Measurements from ENCODE around the gene SETSIP. TPM values are rescaled to one million over a fixed set of nuclear protein-coding genes. Genes with fewer than 3 reads are reported as not detected.
"Not testable (repeated sequence)": the region's sequence is repeated elsewhere in the genome, so short reads cannot be mapped to it uniquely, and the experiment has no call there.

The SETSIP gene
- total RNA-seq, 1 donor from 2014 or later = not detected

GRCh38 chr1:92066321-92066720 lies 8.9 kb downstream of the SETSIP start:
- intact Hi-C loops (cut with DNase I) = no loop called here
- DNase-seq (ENCODE audit: low spot score) = no peak

GRCh38 chr1:92065042-92065441 lies 10.2 kb downstream of the SETSIP start:
- no peak for DNase-seq (ENCODE audit: low spot score)
- intact Hi-C loops (cut with DNase I) = no loop called here

DNA sequence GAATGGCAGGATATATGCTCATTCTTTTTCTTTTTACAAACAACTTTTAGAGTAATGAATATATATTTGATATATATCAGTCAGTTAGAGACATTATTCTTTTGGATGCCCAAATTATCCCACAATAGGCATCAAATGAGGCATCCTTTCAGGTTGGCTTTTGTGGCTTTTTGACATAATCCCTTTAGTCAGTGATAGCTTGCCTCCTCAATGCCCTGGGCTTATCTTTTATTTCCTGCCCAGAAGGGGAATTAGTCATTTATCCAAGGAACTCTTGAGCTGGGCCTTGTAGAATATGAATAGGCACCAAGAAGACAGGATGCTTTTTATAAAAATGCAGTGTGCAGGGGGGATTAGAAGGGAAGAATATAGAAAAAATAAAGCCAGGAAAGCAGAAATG lies 23.3 kb downstream of the SETSIP start:
- intact Hi-C loops (cut with DNase I) = no loop called here
- DNase-seq (ENCODE audit: low spot score) = no peak

DNA sequence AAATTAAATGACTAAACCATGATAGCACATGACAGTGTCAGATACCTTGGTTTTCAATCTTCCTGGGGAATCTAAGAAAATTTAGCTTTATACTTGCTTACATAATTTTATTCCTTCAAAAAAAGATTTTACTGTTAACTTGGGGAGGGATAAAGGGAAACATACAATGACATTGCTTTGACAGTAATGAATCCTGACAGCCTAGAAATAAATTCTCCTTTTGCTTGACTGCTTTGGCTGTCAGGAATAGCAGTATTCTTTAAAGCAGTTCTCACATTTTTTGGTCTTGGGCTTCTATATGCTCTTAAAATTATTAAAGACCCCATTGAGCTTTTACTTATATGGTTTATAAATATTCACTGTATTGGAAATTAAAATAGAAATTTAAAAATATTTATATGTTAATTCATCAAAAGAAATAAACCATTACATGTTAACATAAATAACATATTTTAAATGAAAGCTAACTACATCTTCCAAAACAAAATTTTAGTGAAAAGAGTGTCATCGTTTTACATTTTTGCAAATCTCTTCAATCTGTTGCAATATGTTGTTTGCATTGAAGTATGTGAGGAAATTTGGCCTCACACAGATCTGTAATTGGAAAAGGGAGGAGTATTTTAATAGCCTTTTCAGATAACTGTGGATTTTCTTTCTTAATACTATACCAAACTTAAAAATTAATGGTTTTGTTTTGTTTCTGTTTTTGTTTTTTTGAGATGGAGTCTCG lies 29.3 kb downstream of the SETSIP start:
- DNase-seq (ENCODE audit: low spot score) = no peak
- intact Hi-C loops (cut with DNase I) = no loop called here

GRCh38 chr1:92043621-92044020 lies 31.6 kb downstream of the SETSIP start:
- intact Hi-C loops (cut with DNase I) = no loop called here

DNA sequence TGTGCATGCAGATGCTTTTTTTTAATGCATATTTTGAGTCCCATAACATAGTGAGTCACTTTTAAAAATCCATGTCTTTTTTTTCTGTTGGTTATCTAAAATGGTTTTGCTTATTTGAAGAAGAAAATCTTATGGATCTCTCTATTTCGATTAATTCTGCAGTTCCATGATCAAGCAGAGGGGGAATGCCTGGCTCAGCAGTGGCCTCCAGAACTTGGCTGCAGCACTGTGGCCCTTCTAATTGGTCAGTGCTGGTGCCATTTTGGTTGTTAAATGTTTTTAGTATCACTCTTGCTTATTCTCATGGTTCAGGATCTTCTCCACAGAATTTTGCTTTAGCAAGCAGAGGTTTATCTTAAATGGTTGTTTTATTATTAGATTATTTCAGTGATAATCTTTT lies 34.2 kb downstream of the SETSIP start:
- intact Hi-C loops (cut with DNase I) = no loop called here

More at GRCh38 chr1:92043621-92044020, 31.6 kb downstream of the SETSIP start:
- DNase-seq (ENCODE audit: low spot score) = no peak

GRCh38 chr1:92038695-92039346 lies 36.4 kb downstream of the SETSIP start:
- intact Hi-C loops (cut with DNase I) = no loop called here
- no peak for DNase-seq (ENCODE audit: low spot score)

More for the DNA sequence above, 34.2 kb downstream of the SETSIP start:
- no peak for DNase-seq (ENCODE audit: low spot score)

- intact Hi-C loops (cut with DNase I) = no loop called here
- DNase-seq (ENCODE audit: low spot score) = no peak
Measured at GRCh38 chr1:92037400-92037799, 37.8 kb downstream of the SETSIP start.

DNA sequence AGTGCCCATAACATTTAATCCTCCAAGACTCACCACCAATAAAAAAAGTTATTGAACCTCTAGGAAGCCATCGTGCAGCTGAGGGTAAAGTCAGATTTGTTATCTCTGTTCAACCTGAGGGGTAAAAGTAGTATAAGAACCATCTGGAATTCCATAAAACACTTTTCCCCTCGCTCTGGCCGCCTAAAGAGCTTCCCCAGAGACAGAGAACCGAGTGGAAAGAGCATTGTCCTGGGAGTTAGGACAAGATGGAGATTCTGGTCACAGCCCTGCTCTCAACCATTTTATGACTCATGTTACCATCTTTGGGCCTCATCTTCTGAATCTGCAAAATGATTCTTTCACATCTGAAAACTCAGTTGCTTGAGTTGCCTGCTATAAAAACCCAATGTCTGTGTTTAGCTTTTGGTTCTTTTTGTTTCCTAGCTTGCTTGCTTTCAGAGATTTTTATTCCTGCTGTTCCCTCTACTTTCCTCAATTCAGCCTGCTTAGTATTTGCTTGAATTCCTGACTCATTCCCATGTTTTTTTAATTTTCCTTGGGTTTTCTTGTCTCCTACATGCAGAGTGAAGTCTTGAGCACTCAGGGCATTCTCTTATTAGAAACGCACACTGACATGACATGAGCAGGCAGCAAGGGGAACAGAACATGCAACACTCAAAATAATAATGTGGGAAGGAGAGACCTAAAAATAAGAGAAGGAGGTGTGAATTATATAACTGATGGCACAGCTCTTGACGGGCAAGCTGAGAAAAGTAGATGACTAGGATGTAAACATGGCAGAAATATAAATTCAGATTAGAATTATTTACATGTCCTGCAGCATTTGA lies 43.7 kb downstream of the SETSIP start:
- intact Hi-C loops (cut with DNase I) = no loop called here
- DNase-seq (ENCODE audit: low spot score) = no peak

DNA sequence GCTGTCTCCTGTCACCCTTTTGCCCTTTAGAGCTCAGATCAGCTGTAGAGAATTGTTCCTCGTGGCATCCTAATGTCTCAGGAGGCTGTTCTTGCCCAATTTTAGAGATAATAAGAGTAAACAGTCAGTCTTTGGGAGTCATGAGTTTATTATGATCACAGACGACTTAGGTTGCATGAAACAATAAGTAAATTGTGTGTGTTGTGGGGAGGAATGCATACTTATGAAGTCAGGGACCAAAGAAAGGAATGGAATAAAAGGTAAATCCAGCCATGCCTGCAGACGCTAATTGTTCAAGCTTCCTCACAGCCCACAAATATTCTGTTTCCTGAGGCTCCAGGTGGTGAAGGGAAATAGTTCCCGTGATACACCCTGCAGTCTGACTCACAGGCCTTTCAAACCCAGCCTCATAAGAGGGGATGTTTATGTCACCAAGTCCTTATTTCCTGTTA lies 44.5 kb downstream of the SETSIP start:
- DNase-seq (ENCODE audit: low spot score) = no peak
- intact Hi-C loops (cut with DNase I) = no loop called here

DNA sequence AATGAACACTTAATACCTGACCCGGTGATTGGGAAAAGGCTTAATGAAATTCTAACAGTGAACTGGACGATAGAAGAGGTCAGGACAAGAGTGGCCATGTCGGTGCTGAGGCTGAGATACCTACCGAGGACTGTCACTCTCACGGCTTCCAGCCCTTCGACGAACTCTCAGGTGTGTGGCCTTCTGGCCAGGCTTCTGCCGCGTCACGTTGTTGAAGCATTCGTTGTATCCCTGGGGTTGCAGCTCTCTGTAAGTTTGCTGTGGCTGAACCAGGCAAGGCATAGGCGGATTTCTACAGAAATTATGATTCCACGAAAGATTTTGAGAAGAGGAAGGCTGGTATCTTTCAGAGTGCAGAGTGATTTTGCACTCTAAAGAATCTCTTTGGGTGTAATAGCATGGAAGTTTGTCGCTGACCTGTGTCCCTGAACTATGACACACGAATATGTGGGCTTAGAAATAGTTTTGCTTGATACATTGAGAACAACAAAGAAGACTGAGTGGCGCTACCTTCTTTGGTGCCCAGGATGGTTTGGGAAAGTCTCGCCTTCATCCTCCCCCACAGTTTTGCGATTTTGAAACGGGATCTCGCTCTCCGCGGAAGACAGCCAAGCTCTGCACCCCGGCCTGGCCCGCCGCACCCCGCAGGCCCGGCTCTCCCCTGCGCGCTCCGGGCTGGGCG lies 45.8 kb downstream of the SETSIP start:
- intact Hi-C loops (cut with DNase I) = no loop called here
- no peak for DNase-seq (ENCODE audit: low spot score)

DNA sequence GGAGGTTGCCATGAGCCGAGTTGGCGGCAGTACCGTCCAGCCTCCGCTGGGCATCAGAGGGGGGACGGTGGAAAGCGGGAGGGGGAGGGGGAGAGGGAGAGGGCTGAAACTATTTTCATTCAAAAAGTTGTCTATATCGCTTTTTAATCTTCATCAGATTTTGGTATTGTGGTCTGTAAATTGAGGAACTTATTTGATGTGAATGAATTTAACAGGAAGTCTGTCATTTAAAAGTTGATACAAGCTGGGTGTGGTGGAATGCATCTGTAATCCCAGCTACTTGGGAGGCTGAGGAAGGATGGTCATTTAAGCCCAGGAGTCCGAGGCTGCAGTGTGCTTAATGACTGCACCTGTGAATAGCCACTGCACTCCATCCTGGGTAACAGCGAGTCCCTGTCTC lies 48.4 kb downstream of the SETSIP start:
- intact Hi-C loops (cut with DNase I) = no loop called here
- no peak for DNase-seq (ENCODE audit: low spot score)

DNA sequence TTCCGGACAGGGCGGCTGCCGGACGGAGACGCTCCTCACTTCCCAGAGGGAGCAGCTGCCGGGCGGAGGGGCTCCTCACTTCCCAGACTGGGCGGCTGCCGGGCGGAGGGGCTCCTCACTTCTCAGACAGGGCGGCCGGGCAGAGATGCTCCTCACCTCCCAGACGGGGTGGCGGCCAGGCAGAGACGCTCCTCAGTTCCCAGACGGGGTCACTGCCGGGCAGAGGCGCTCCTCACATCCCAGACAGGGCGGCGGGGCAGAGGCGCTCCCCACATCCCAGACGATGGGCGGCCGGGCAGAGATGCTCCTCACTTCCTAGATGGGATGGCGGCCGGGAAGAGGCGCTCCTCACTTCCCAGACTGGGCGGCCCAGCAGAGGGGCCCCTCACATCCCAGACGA lies 49.2 kb downstream of the SETSIP start:
- intact Hi-C loops (cut with DNase I); DNase-seq (ENCODE audit: low spot score): not testable (repeated sequence)

Other genes starting within 250 kb of the SETSIP start
- 12.6 TPM for gene TGFBR3, start 189.3 kb downstream of the SETSIP start, total RNA-seq
- gene BRDT, start 126.0 kb downstream of the SETSIP start, total RNA-seq = not detected
- gene EPHX4, start 45.4 kb downstream of the SETSIP start, total RNA-seq = 0.22 TPM
- gene BTBD8, start 4.9 kb upstream of the SETSIP start, total RNA-seq = 4.5 TPM
- not detected for gene C1orf146, start 142.5 kb upstream of the SETSIP start, total RNA-seq
- 5.8 TPM for gene GLMN, start 223.6 kb upstream of the SETSIP start, total RNA-seq
- gene RPAP2, start 223.6 kb upstream of the SETSIP start, total RNA-seq = 22.1 TPM